GM18907 (cell line): ENCODE measurements around the gene MAPK6.
A peak's percentile ranks its signal among the peaks of the same experiment; 100 is the strongest.
"Not testable (repeated sequence)": the region's sequence is repeated elsewhere in the genome, so short reads cannot be mapped to it uniquely, and the experiment has no call there.

Experiments used
- ATAC-seq: cut with Tn5 transposase; IDR thresholded peaks from one replicate; pipeline ENCODE4 v1.9.1; 2021; ENCODE audit warnings: mild to moderate bottlenecking, moderate library complexity; ENCODE audit not compliant: unreplicated experiment

Gene MAPK6

DNA sequence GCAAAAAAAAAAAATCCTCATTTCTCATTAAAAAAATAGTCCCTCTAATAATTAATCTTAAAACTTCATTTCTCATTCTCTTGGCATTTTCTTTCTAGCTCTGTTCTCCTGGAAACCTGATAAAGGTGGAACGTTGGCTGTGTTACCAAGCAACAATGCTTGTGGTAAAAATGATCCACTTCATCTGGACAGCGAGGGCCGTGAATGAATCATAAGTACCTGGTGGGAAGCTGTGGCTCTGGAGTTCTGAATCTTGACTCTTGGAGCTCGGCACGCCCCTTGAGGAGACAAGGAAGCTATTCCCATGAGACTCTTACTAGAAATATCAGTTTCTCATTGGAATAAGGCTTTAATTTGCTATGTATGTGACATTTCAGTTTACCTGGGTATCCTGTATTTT lies 61.0 kb downstream of the MAPK6 start:
- ATAC-seq: no peak

DNA sequence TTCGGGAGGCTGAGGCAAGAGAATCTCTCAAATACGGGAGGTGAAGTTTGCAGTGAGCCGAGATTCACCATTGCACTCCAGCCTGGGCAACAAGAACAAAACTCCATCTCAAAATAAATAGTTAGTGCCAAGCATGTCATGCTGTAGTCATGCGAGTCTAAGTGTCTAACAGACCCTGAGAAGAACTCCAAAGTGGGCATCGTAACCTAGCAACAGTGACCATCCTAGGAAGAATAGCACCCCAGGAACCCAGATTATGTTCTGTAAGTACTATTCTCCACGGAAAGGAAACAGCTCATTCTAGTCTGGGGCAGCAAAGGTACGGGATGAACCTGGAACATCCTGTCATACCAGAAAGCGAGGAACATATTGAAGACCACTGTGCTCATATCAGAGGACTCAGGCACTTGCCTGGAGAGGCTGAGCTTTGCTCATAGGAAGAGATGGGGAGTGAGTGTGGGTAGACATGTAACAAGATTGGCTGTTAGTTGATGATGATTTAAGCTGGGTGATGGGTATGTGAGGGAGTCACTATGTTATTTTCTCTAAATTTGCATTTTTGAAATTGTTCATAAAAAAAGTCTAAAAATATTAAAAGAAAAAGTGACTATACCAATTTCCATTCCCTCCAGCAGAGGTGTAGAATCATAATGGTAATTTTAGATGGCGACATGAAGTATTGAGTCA lies 61.8 kb downstream of the MAPK6 start:
- ATAC-seq: no peak

DNA sequence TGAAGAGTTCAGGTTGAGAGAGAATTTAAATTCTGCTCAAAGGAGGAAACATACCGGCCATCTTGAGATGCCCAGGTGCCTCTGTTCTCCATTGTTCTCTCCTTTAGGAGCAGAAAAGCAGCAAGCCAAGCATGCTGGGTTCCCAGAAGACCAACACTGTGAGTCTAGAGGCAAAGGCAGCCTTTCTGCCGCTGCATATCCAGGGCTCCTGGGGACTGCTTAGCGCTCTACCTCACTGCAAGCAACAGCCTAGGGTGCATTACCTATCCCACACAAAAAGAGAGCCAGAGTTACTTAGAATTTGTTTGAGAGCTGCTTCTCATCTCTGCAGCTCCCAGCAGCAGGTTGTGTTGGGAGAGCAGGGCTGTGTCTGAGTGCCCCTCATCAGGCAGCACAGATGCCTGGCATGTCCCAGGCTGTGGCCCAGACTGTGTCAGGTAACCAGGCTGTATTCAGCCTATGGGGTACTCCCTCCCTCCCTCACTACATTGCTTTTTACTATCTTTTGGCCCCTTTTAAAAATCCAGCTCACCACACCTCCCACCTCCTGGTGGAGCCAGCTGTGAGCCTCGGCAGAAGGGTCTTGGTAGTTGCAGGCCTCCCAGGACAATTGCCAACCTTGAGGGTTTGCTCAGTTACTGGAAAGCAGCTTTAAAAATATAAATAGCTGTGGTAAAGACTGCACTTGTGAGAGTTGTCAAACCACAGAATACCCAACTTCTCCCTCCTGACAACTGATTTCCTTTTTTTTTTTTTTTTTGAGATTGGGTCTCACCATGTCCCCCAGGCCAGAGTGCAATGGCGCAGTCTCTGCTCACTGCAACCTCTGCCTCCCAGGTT lies 63.4 kb downstream of the MAPK6 start:
- peak; percentile 75 for ATAC-seq

DNA sequence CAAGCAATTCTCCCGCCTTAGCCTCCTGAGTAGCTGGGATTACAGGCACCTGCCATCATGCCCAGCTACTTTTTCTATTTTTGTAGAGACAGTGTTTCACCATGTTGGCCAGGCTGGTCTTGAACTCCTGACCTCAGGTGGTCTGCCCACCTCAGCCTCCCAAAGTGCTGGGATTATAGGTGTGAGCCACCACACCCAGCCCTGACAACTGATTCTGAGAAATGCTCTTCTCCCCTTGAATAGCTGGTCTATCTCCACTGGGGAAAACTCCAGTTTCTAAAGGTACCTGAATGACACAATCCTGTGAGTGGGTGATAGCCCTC lies 64.0 kb downstream of the MAPK6 start:
- not testable (repeated sequence) for ATAC-seq

GRCh38 chr15:52083603-52084002 lies 64.6 kb downstream of the MAPK6 start:
- no peak for ATAC-seq

DNA sequence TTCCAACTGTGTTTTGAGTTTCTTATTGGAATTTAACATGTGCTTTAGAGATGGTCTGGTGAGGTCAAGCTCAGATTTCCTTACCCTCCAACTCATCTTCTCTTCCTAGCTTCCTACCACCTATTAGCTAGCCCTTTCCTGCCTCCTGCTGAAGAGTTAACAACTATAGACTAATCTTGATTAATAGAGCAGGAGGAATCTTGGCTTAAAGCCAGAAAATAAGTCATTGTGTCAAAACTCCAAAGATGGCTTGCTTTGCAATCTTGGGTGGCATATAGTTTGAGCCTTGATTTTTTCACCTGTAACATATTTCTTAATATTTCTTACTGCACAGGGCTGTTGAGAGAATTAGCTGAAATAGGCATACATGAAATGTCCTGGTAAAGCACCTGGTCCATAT lies 66.3 kb downstream of the MAPK6 start:
- ATAC-seq: no peak

- no peak for ATAC-seq
Observed at GRCh38 chr15:52086011-52086786, 67.2 kb downstream of the MAPK6 start.

DNA sequence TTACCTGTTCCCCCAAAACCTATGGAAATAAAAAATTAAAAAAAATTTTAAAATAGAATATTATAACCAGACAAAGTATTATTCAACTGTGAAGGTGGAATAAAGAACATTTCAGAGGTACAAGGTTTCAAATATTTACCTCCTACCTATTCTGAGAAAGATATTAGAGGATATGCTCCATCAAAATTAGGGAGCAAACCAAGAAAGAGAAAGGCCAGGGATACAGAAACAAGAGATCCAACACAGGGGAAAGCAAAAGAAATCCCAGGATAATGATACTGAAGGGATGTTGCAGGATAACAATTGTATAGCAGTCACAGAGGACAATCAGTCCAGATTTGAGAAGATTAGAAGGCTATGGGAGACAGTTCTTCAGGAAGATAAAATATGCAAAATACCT lies 71.2 kb downstream of the MAPK6 start:
- no peak for ATAC-seq

DNA sequence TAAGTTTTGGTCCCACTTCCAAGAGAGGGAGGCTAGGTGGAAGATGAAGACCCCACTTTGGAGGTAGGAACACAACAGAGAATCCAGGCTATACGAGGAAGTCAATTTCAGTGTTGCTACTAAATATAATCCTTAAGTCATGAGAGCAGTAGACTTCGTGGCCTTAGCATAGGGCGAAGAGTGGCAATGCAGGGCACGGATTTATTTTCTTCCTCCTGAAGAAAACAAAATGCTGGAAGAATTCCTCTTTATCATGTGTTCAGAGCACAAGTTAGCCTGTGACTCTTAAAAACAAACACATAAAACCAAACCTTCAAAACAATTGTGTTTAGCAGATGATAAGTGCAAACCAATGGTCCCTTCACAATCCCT lies 74.1 kb downstream of the MAPK6 start:
- ATAC-seq: no peak

GRCh38 chr15:52093539-52094510 lies 74.8 kb downstream of the MAPK6 start:
- no peak for ATAC-seq

DNA sequence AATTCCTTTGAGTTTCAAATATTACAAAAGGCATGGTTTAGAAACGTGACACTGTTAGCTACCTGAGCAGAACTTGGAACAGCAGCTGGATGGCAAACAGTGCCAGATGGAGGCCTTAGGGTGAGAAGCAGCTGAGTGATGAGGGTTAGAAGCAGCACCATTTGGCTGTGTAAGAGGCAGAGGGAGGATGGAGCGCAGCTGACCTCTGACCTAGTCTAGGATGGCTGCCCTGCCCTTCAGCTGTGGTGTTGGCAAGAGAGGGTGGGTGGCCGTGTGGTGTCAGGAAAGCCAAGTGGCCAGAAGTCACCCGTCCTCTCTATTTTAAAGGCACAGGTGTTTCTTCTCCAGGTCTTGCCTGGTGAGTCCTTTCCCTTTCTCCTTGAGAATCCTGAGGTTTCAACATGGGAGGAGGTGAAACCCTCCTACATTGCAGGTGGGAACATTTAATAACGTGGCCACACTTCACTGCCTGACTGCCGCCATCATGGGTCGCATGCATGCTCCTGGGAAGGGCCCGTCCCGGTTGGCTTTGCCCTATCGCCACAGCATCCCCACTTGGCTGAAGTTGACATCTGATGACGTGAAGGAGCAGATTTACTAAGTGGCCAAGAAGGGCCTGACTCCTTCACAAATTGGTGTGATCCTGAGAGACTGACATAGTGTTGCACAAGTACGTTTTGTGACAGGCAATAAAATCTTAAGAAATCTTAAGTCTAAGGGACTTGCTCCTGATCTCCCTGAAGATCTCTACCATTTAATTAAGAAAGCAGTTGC lies 76.0 kb downstream of the MAPK6 start:
- ATAC-seq: no peak

GRCh38 chr15:52095597-52096262 lies 76.7 kb downstream of the MAPK6 start:
- ATAC-seq: no peak

GRCh38 chr15:52096536-52096935 lies 77.5 kb downstream of the MAPK6 start:
- not testable (repeated sequence) for ATAC-seq

- no peak for ATAC-seq
Observed at GRCh38 chr15:52097180-52097579, 78.2 kb downstream of the MAPK6 start.

DNA sequence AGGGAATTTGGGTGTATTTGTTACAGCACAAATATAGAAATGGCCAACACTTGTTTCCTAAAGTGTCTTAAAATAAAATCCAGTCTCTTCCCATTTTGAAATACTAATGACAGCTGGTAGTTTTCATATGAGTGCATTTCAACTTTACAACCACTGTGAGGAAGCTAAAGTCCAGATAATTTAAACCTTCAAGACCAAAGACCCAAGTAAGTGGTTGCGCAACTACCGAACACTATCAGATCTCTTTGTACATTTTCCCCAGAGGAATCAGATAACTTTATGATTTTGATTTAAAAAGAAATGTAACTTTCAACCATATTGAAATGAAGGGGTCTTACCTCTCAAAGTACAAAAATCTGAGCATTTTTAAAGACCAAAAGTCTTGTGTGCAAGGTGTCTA lies 79.3 kb downstream of the MAPK6 start:
- ATAC-seq: no peak

GRCh38 chr15:52099651-52100272 lies 80.7 kb downstream of the MAPK6 start:
- no peak for ATAC-seq

GRCh38 chr15:52100807-52101442 lies 81.9 kb downstream of the MAPK6 start:
- ATAC-seq: no peak

- ATAC-seq: peak; percentile 27
Observed at GRCh38 chr15:52101542-52102323, 82.7 kb downstream of the MAPK6 start.
